HCT116 (cell line): Measurements from ENCODE around the gene PC. TPM values are rescaled to one million over a fixed set of nuclear protein-coding genes. Genes with fewer than 3 reads are reported as not detected.

ENCODE experiments used
- ATAC-seq: fragments of 200-7000 bp; cut with Tn5 transposase; 2 replicates; pipeline ENCODE4 v1.9.1; 2020; ENCODE audit warnings: mild to moderate bottlenecking, moderate library complexity
- BruUV-seq: library from RNA; stranded (reverse); fragments of 400-500 nt; replicated peaks from 2 replicates; lab custom pipeline; 2021; lab: Mats Ljungman, UMichigan
- CTCF ChIA-PET: fragments of 300-600 bp; sonication (Branson Sonifier 250); formaldehyde crosslinking; loops from one replicate; lab custom pipeline; 2021; ENCODE audit warnings: antibody characterized with exemption; lab: Charles Lee
- POLR2A ChIA-PET: fragments of 300-600, 350-600 bp; sonication (Branson Sonifier 250); formaldehyde crosslinking; loops from one replicate; lab custom pipeline; 2021; ENCODE audit warnings: antibody characterized with exemption; lab: Charles Lee
- RAD21 ChIA-PET, 2 experiments: fragments of 300-600 bp; sonication (Branson Sonifier 250); formaldehyde crosslinking; loops; one replicate each; lab custom pipeline; 2023; ENCODE audit warnings: low total read pairs in 2 of 2; ENCODE audit not compliant: uncharacterized antibody in 2 of 2, unreplicated experiment in 2 of 2, low non-redundant PET in 1 of 2; lab: Charles Lee
- DNase-seq: peaks from one replicate; pipeline ENCODE4 v3.0.0-alpha.2; 2010; ENCODE audit warnings: low read depth, low spot score
- H2AFZ ChIP-seq: fragments of 200-600 bp; shearing (Covaris generic), sonication (generic); 2 replicates; pipeline ENCODE4 v1.6.1; 2017; ENCODE audit warnings: low read depth, mixed run types, mixed read lengths, antibody characterized with exemption, low read length; ENCODE audit not compliant: poor library complexity, severe bottlenecking
- H3K27ac ChIP-seq: 2 replicates; pipeline ENCODE4 v1.5.1; 2012; ENCODE audit warnings: low read depth, low read length
- H3K27me3 ChIP-seq: fragments of 200-600 bp; sonication (generic); 2 replicates; pipeline ENCODE4 v1.6.1; 2016; ENCODE audit warnings: mixed run types, low read length, mixed read lengths; ENCODE audit not compliant: insufficient read depth
- H3K36me3 ChIP-seq, 2 experiments: fragments of 200-500 bp in 1 of 2; fragments of 200-600 bp in 1 of 2; sonication (Bioruptor generic) in 1 of 2; sonication (generic) in 1 of 2; 2 replicates each; pipeline versions ENCODE4 v1.5.1 to v1.6.1; 2014 to 2016; ENCODE audit warnings: low read length in 2 of 2, inconsistent platforms in 1 of 2, mixed read lengths in 1 of 2, mixed run types in 1 of 2; ENCODE audit not compliant: insufficient read depth in 2 of 2, control insufficient read depth in 1 of 2
- H3K4me1 ChIP-seq, 2 experiments: fragments of 200-600 bp in 1 of 2; sonication (generic) in 1 of 2; 2 replicates each; pipeline versions ENCODE4 v1.5.1 to v1.6.1; 2012 to 2017; ENCODE audit warnings: low read length in 2 of 2, inconsistent platforms in 1 of 2, mild to moderate bottlenecking in 1 of 2, mixed read lengths in 1 of 2, mixed run types in 1 of 2, moderate library complexity in 1 of 2; ENCODE audit not compliant: insufficient read depth in 2 of 2, control insufficient read depth in 1 of 2
- H3K4me2 ChIP-seq: fragments of 200-600 bp; sonication (generic); 2 replicates; pipeline ENCODE4 v1.6.1; 2017; ENCODE audit warnings: mixed run types, low read length, mixed read lengths
- H3K4me3 ChIP-seq, 2 experiments: fragments of 200-600 bp in 1 of 2; sonication (generic) in 1 of 2; replicated peaks in 1 of 2; 2 replicates each; pipeline ENCODE4 v1.5.1; 2011 to 2016; ENCODE audit warnings: low read length in 2 of 2, control low read depth in 1 of 2, low read depth in 1 of 2, mild to moderate bottlenecking in 1 of 2, mixed read lengths in 1 of 2, mixed run types in 1 of 2
- H3K79me2 ChIP-seq: fragments of 200-600 bp; sonication (generic); 2 replicates; pipeline ENCODE4 v1.6.1; 2017; ENCODE audit warnings: mild to moderate bottlenecking, mixed run types, low read length, moderate library complexity, mixed read lengths; ENCODE audit not compliant: insufficient read depth
- H3K9ac ChIP-seq: fragments of 200-600 bp; sonication (generic); 2 replicates; pipeline ENCODE4 v1.6.1; 2016; ENCODE audit warnings: low read length, mixed read lengths
- H3K9me2 ChIP-seq: fragments of 200-600 bp; sonication (generic), shearing (Covaris generic); 2 replicates; pipeline ENCODE4 v1.6.1; 2017; ENCODE audit warnings: mixed run types, mild to moderate bottlenecking, moderate library complexity; ENCODE audit not compliant: insufficient read depth
- H3K9me3 ChIP-seq, 2 experiments: fragments of 200-500 bp in 1 of 2; fragments of 200-600 bp in 1 of 2; sonication (Bioruptor generic) in 1 of 2; sonication (generic) in 1 of 2; 2 replicates each; pipeline ENCODE4 v1.6.1; 2014 to 2017; ENCODE audit warnings: low read length in 2 of 2, mixed read lengths in 2 of 2, inconsistent platforms in 1 of 2, low read depth in 1 of 2, mild to moderate bottlenecking in 1 of 2, mixed run types in 1 of 2, moderate library complexity in 1 of 2; ENCODE audit not compliant: control insufficient read depth in 1 of 2, insufficient read depth in 1 of 2
- H4K20me1 ChIP-seq: fragments of 200-600 bp; sonication (generic), shearing (Covaris generic); 2 replicates; pipeline ENCODE4 v1.6.1; 2017; ENCODE audit warnings: mixed run types, mild to moderate bottlenecking, moderate library complexity; ENCODE audit not compliant: insufficient read depth
- CEBPB ChIP-seq: IDR thresholded peaks from 2 replicates; pipeline ENCODE4 v1.6.1; 2012; ENCODE audit warnings: low read depth
- CTCF ChIP-seq, 3 experiments: fragments of 200-600 bp in 1 of 3; sonication (generic) in 1 of 3; IDR thresholded peaks in 2 of 3; conservative IDR thresholded peaks in 1 of 3; 2 replicates each; pipeline ENCODE4 v1.5.1; 2012 to 2017; ENCODE audit warnings: low read depth in 2 of 3, low read length in 2 of 3, antibody characterized with exemption in 1 of 3, borderline replicate concordance in 1 of 3, control low read depth in 1 of 3, mild to moderate bottlenecking in 1 of 3, mixed read lengths in 1 of 3, mixed run types in 1 of 3, moderate library complexity in 1 of 3; ENCODE audit not compliant: insufficient read depth in 1 of 3
- EZH2phosphoT487 ChIP-seq: fragments of 200-600 bp; IDR thresholded peaks from 2 replicates; pipeline ENCODE4 v1.6.1; 2018; ENCODE audit warnings: antibody characterized with exemption, borderline replicate concordance
- RAD21 ChIP-seq: IDR thresholded peaks from 2 replicates; pipeline ENCODE4 v1.6.1; 2012; ENCODE audit warnings: low read depth, mild to moderate bottlenecking
- SRF ChIP-seq: IDR thresholded peaks from 2 replicates; pipeline ENCODE4 v1.6.1; 2012; ENCODE audit warnings: low read depth
- TCF7L2 ChIP-seq: IDR thresholded peaks from 2 replicates; pipeline ENCODE4 v1.7.0; 2011; ENCODE audit warnings: borderline replicate concordance, inconsistent platforms; ENCODE audit not compliant: insufficient read depth, insufficient read length; ENCODE audit errors: extremely low read depth
- intact Hi-C: fragments of 100-400 bp; cut with micrococcal nuclease; formaldehyde crosslinking; loops from 2 replicates; pipeline ENCODE4 v1.10.0; 2022
- total RNA-seq: library from RNA; stranded (reverse); gene quantifications from one replicate; pipeline ENCODE4 v1.2.1, GENCODE V29; 2021; ENCODE audit not compliant: unreplicated experiment
- TF ChIP-seq, protein P1 (sequence below): IDR thresholded peaks from 2 replicates; pipeline ENCODE4 v1.6.1; 2012

The PC gene
- total RNA-seq, 1 experiment from 2014 or later, result 24.1 TPM

GRCh38 chr11:66861774-66862558 is 96.2 kb downstream of the PC start (continued):
- no peak for TF ChIP-seq CTCF (IDR thresholded peaks at IDR 0.05 in 2 of 3, conservative IDR thresholded peaks at IDR 0.05 in 1 of 3; ENCODE audit: borderline replicate concordance in 1 of 3, insufficient read depth in 1 of 3, low read depth in 2 of 3, low read length in 2 of 3)

DNA sequence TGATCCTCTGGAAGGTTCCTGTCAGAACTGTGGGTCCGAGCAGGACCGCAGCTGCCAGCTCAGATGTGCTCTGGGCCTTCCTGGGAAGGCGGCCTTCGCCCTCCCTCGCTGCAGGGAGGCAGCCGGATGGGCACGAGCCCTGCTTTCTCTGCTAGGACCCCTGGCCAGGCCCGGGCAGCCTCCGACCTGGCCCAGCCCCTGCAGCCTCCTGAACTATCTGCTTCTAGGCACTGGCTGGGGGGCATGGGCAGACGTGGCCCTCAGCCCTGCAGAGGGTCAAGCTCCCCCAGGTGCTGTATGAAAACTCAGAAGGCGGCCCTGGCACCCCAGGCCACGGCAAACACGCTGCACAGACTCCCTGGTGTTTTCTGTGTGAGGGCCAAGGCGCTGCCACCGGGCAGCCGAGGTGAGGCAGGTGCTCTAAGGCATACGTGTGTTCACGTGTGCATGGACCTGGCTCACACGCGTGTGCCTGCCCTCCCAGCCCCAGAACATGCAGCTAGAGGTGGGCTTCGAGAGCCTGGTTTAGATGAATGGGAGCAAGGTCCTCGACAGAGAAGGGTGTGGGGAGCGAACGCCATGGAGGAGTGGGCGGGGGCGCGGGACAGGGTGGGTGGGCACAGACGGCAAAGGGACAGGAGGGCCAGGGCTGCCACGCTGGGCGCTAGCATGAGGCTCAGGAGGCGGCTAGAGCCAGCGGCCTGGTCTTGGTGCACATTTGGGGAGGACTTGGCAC is 97.0 kb downstream of the PC start:
- ChIA-PET CTCF (no interaction called here), RAD21 (no interaction called here), POLR2A (no interaction called here)
- H3K79me2 ChIP-seq, result peaks cover 23% of the 10 kb centered on the region
- ATAC-seq (no peak), DNase-seq (no peak)
- no peak overlapping the region for H3K4me2 ChIP-seq
- BruUV-seq, result no TSS peak
- TF ChIP-seq CEBPB (no peak), RAD21 (no peak), SRF (no peak), TCF7L2 (no peak), EZH2phosphoT487 (no peak)
- TF ChIP-seq, protein P1, sequence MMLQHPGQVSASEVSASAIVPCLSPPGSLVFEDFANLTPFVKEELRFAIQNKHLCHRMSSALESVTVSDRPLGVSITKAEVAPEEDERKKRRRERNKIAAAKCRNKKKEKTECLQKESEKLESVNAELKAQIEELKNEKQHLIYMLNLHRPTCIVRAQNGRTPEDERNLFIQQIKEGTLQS, result no peak
- peaks cover 4 to 10% of the 10 kb centered on the region in 2 experiments; a peak in 3 of 4 replicates for H3K4me1 ChIP-seq
- H3K4me3 ChIP-seq, result no peak overlapping the region
- no peaks in the 10 kb centered on the region for H3K9me3 ChIP-seq
- H3K36me3 ChIP-seq, result peaks cover 0 to 4% of the 10 kb centered on the region in 2 experiments; a peak in 1 of 4 replicates
- no peaks in the 10 kb centered on the region for H3K27me3 ChIP-seq
- H3K9ac ChIP-seq, result no peak overlapping the region
- intact Hi-C loops, result no loop called here
- H2AFZ ChIP-seq, result no peak overlapping the region
- H4K20me1 ChIP-seq, result no peaks in the 10 kb centered on the region
- no peak overlapping the region for H3K27ac ChIP-seq
- H3K9me2 ChIP-seq, result no peaks in the 10 kb centered on the region
